Measurements from ENCODE around the gene ITGAE.
"Not testable (repeated sequence)": the region's sequence is repeated elsewhere in the genome, so short reads cannot be mapped to it uniquely, and the experiment has no call there.

ITGAE gene

GRCh38 chr17:3794152-3794551 lies 6.8 kb downstream of the ITGAE start:
- not testable (repeated sequence) for DNase-seq

GRCh38 chr17:3793258-3793657 lies 7.7 kb downstream of the ITGAE start:
- not testable (repeated sequence) for DNase-seq

GRCh38 chr17:3792481-3792880 lies 8.5 kb downstream of the ITGAE start:
- DNase-seq, result no peak

DNA sequence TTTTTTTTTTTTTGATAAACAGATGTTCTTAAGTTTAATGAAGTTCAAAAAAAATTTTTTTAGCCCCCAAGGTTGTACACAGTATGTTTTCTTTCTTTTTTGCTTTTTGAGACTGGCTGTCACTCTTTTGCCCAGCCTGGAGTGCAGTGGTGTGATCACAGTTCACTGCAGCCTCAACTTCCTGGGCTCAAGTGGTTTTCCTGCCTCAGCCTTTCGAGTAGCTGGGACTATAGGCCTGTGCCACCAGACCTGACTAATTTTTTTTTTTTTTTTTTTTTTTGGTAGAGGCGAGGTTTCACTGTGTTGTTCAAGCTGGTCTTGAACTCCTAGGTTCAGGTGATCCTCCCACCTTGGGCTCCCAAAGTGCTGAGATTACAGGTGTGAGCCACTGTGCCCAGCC lies 12.8 kb downstream of the ITGAE start:
- DNase-seq, result no peak

DNA sequence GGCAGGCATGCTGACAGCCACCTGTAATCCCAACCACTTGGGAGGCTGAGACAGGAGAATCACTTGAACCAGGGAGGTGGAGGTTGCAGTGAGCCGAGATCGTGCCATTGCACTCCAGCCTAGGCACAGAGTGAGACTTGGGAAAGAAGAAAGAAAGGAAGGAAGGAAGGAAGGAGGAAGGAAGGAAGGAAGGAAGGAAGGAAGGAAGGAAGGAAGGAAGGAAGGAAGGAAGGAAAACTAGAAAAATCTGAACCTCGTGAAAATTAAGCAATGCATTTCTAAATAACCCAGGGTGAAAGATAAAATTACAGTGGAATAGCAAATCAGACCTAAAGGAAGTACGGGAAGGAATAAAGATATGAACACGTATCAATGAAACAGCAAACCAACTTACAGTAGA lies 15.7 kb downstream of the ITGAE start:
- DNase-seq, result not testable (repeated sequence)

- no peak for DNase-seq
These were observed 18.2 kb downstream of the ITGAE start for GRCh38 chr17:3782751-3783150.

- DNase-seq, result no peak
These were observed 20.0 kb downstream of the ITGAE start for GRCh38 chr17:3780986-3781385.

DNA sequence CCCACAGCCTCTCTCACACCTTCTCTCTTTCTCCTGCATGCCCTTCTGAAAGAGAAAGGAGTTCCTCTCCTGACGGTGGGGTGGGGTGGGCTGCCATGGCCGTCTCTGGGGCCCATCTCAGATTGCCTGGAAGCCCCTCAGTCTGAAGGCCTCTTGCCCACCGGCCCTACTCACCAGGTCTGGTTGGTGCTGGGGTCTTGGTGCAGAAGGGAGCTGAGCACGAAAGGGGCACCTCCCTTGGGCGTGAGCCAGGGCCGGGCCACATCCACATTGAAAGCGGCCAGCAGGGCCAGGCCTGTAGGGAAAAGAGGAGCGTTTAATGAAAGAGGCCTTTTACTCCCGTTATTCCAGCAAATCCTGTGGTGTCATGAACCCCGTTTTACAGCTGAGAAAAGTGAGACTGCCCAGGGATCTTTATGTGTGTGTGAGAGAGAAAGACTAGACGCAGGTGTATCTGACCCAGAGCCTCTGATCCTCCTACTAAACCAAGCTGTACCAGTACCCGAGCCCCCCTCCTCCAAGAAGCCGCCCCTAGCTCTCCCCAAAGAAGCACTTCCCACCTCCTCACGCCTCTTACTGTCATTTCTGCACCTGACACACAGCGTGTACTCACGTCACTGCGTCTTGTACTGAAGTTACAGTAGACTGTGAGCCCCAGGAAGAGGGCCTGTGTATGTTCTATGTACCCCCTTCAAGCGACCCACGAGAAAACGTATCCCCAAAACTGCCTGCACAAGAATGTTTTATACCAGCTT lies 23.4 kb downstream of the ITGAE start:
- DNase-seq, result no peak

- DNase-seq, result no peak
These were observed 27.0 kb downstream of the ITGAE start for GRCh38 chr17:3773966-3774365.

DNA sequence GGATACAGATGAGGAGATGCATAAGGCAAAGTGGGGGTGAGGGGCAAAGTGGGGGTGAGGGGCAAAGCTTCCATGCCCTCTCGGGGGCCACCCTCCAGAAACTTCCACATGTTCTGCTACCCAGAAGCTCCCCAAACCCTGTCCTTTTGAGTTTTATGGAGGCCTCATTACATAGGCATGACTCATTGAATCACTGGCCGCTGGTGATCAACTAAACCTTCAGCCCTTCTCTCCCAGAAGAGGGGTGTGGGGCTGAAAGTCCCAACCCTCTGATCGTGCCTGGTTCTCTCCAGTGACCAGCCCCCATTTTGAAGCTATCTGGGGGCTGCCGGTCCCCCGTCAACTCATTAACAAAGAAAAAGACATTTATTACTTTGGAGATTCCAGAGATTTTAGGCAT lies 27.5 kb downstream of the ITGAE start:
- DNase-seq, result no peak

DNA sequence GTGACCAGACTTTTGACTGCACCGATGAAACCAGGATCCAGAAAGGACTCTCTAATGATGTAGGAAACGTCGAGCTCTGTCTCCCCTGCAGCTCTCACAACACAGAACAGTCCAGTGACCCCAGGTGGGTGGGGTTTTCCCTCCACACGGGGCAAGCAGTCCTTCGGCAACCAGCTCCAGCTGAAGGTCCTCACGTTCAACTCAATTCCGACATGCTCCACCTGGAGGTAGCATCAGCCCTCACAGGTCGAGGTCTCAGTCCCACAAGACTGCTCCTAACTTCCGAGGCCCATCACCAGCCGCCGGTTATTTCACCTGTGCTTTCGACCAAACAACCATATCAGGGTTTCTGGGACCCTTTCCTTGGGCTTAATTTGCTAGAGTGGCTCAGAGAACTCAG lies 28.2 kb downstream of the ITGAE start:
- DNase-seq, result no peak

GRCh38 chr17:3771140-3771539 lies 29.8 kb downstream of the ITGAE start:
- no peak for DNase-seq

GRCh38 chr17:3770466-3770865 lies 30.5 kb downstream of the ITGAE start:
- DNase-seq, result no peak

- DNase-seq, result no peak
These were observed 32.2 kb downstream of the ITGAE start for GRCh38 chr17:3768769-3769168.

- no peak for DNase-seq
These were observed 32.6 kb downstream of the ITGAE start for GRCh38 chr17:3768341-3768740.

GRCh38 chr17:3766779-3767178 lies 34.2 kb downstream of the ITGAE start:
- no peak for DNase-seq

DNA sequence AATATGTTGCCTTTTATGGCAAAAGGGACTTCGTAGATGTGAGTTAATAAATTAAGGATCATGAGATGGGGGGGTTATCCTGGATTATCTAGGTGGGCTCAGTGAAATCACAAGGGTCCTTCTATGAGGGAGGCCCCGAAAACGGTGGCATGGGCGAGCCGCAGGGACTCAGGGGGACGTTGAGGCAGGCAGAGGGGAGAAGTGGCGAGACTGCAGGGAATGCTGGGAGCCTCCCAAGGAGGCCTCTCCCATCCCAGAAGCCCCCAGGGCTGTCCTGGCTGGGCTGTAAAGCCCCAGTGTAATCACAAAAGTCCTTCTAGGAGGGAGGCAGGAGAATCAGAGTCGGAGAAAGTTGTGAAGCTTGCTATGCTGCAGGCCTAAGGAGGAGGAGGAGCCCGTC lies 35.0 kb downstream of the ITGAE start:
- no peak for DNase-seq

- DNase-seq, result no peak
These were observed 37.2 kb downstream of the ITGAE start for GRCh38 chr17:3763777-3764170.

DNA sequence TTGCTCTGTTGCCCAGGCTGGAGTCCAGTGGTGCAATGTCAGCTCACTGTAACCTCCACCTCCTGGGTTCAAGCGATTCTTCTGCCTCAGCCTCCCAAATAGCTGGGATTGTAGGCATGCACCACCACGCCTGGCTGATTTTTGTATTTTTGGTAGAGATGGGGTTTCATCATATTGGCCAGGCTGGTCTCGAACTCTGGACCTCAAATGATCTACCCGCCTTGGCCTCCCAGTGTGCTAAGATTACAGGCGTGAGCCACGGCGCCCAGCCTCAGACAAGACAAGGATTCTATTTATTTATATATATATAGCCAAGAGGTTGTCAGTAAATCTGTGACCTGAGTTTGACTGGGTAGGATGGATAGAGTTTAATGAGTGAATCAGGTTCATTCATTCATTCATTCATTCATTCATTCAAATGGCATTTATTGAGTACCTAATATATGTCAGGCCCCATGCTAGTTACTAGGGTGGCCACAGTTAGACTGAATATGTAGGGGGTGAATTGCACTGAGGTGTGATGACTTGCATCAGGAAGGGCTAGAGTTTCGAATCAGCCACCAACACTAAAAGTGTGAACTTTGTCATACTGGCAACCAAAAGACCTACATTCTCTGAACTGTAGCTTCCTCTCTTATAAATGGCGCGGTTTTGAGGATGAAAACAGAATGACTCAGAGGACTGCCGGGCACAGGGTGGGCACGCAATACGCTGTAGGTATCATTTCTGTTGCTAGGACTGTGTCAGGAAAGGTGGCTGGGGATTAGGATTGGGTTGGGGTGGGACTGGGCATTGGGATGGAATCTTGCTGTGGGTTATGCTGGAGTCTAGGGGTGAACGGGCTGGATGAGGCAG lies 37.8 kb downstream of the ITGAE start:
- DNase-seq, result no peak

DNA sequence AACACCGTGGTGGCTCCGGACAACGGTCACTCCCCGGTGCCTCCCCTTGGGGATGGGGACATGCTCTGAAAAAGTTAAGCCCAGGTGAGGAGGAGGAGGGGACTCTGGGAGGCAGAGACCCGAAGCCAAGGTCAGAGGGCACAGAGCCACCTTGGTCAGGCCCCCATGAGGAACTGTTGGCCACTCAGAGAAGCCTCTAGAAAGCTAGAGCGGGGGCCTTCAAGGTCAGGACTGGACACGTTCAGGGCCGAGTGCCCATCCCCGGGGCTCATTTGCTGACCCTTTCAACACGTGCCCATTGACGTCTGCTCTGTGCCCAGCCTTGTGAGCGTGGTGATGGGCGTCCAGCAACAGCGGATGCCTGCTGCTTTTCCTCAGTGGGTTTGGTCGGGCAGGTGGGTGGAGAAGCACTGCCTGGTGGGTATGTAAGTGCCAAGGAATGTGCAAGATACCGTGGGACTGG lies 39.0 kb downstream of the ITGAE start:
- no peak for DNase-seq

DNA sequence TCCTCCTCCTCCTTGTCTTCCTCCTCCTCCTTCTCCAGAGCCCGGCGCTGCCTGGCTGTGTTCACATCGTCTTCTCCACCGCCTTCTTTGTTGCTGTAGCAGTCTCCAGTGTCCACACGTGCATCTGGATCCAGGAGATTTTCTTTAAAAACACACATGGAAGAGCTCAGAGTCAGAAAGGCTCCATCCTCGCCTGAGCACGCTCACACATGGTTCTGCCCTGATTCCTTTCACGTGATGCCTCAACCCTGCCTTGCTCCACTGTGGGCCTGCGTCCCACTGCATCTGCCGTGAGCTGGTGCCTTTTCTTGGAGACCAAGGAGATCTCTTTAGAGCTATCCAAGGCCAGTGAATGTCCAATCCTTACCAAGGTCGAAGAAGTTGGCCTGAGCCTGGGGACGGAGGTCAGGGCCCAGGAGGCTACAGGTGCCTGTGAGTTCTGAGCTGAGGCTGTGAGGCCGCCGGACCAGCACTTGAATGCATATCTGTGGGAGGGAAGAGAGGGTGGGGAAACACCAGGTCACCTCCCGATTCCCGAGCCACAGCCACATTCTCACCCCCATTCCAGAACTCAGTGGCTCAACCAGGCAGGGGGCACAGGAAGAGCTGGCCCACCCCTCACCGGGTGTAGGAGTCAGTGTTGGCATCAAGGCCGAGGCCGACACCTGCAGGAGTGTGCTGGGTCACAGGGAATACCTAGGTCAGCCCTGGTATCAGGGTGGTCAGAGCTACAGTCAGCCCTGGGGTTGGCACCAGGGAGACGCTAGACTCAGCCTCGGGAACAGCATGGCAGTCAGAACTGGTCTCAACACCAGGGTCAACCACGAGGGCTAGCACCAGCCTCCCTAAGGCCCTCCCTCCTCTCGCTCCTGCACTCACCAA lies 39.7 kb downstream of the ITGAE start:
- no peak for DNase-seq

- DNase-seq, result no peak
These were observed 41.3 kb downstream of the ITGAE start for GRCh38 chr17:3759597-3760216.
